GM12891 (cell line): ENCODE data around the gene HS1BP3.

Experiments used
- PAX5 ChIP-seq: IDR thresholded peaks from 2 replicates; pipeline ENCODE4 v1.6.1; 2011; ENCODE audit warnings: low read length, moderate library complexity, mild to moderate bottlenecking; ENCODE audit not compliant: insufficient read depth, severe bottlenecking
- POLR2A ChIP-seq: IDR thresholded peaks from 2 replicates; pipeline ENCODE4 v1.6.1; 2011; ENCODE audit warnings: low read depth, low read length, control low read depth
- POLR2AphosphoS5 ChIP-seq: IDR thresholded peaks from 2 replicates; pipeline ENCODE4 v1.6.1; 2011; ENCODE audit warnings: low read depth, low read length, control low read depth
- POU2F2 ChIP-seq: IDR thresholded peaks from 2 replicates; pipeline ENCODE4 v1.6.1; 2011; ENCODE audit warnings: low read depth, mild to moderate bottlenecking, control low read depth, low read length, moderate library complexity
- TAF1 ChIP-seq: IDR thresholded peaks from 2 replicates; pipeline ENCODE4 v1.6.1; 2011; ENCODE audit warnings: low read depth, low read length, control low read depth

DNA sequence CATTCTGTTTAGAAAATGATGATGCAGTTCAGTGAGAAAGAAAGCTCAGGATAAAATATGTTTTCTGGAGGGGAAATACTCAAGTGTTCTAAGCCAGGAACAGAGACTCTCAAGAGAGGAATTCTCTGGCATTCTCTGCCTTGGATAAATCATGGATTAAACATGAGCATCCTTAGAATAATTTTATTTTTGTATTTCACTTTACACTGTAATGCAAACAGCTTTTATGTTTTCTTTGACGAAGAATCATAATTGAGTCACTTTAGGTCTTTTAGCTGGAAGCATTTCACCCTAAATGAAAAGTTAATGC lies 27.1 kb upstream of the HS1BP3 start:
- TF ChIP-seq POLR2AphosphoS5 (no peak), PAX5 (no peak), POU2F2 (no peak), POLR2A (no peak), TAF1 (no peak)
